ENCODE data around the gene CAMKK1.

CAMKK1 gene

DNA sequence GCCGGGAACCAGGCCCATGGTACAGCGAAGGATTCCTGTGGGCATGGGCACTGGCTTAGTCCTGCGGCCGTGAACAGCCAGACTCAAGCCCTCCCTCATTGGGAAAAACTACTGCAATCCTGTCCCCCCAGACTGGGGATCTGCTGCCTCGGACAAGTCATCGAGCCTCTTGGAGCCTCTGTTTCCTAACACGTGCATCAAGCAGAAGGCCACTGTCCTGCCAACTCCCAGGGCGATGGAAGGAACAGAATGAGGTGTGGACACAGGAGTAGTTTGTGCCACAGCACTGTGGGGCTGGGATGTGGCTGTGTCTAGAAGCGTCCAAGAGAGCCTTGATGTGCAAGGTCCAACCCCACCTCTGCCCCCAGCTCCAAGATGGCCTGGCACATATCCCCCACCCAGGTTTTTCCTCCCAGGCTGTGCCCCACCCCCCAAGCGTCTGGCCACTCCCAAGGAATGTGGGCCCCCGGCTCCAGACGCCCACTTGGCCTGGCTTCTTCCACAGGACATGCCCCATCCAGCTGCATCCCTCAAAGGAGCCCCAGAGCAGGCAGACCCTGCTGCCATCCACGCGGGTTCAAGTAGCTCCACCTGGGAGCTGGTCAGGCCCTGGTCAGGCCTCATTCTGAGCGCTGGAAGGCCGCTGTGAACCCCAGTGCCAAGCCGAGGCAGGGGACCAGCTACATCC is 3.4 kb downstream of the CAMKK1 start:
- no peak overlapping the region for H3K4me3 ChIP-seq (ENCODE audit: insufficient read length, low read depth)
- H3K4me1 ChIP-seq (ENCODE audit: insufficient read depth, insufficient read length), result peaks cover 35% of the 10 kb centered on the region
- TF ChIP-seq ZNF274 (IDR thresholded peaks at IDR 0.05; ENCODE audit: low read depth, low read length) (no peak), SUZ12 (IDR thresholded peaks at IDR 0.05; ENCODE audit: extremely low read depth, insufficient read depth, insufficient read length) (no peak), YY1 (IDR thresholded peaks at IDR 0.05; ENCODE audit: insufficient read depth, insufficient read length) (no peak)
- no peaks in the 10 kb centered on the region for H3K9me3 ChIP-seq (ENCODE audit: insufficient read depth, low read length)
- peaks cover 15% of the 10 kb centered on the region for H3K27me3 ChIP-seq (ENCODE audit: insufficient read depth, insufficient read length)
- no peak for DNase-seq (ENCODE audit: low read depth, low spot score)
- H3K36me3 ChIP-seq (ENCODE audit: insufficient read depth, insufficient read length, low read length), result peaks cover 8% of the 10 kb centered on the region
- H3K9ac ChIP-seq (ENCODE audit: insufficient read length, low read depth), result peak overlapping the region; percentile 32

DNA sequence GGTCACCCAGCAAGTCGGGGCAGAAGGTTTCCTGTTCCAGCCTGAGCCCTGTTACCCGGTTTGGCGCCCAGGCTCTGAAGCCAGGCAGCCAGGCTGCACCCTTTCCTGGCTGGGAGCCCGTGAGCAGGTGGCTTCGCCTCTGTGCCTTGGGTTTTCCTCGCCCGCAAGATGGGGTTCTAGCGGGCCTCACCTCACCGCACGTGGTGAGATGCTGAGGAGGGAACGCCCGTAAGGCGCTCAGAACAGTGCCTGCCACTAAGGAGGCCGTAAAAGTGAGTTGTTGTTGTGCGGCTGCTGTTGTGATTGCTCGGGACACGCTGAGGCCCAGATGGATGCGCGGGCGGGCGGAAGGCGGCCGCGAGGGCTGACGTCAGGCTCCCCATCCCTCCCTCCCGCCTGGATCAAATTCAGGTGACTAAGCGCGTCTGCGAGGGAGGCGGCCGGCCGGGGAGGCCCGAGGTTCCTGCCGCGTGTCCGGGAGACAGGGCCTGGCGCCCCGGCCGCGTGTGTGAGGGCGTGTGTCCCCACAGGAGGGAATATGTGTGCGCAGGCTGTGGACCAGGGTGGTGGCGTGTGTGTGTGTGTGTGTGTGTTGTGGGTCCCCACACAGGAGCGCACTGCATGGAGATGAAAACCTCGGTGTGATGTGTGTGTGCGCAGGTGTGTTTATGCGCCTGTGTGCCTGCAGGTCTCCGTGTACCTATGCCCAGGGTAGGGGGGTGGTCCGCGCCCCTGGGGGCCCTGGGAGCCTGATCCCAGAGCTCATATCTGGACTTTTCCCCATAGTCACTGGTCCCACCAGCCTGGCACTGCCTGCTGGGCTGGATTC is 4.3 kb downstream of the CAMKK1 start:
- Histone ChIP-seq H3K4me3 (ENCODE audit: insufficient read length, low read depth) (no peak overlapping the region), H3K9me3 (ENCODE audit: insufficient read depth, low read length) (no peaks in the 10 kb centered on the region), H3K4me1 (ENCODE audit: insufficient read depth, insufficient read length) (peaks cover 32% of the 10 kb centered on the region), H3K36me3 (ENCODE audit: insufficient read depth, insufficient read length, low read length) (peaks cover 11% of the 10 kb centered on the region), H3K27me3 (ENCODE audit: insufficient read depth, insufficient read length) (peaks cover 15% of the 10 kb centered on the region), H3K9ac (ENCODE audit: insufficient read length, low read depth) (no peak overlapping the region)
- no peak for TF ChIP-seq YY1 (IDR thresholded peaks at IDR 0.05; ENCODE audit: insufficient read depth, insufficient read length)
- no peak for TF ChIP-seq SUZ12 (IDR thresholded peaks at IDR 0.05; ENCODE audit: extremely low read depth, insufficient read depth, insufficient read length)
- no peak for TF ChIP-seq ZNF274 (IDR thresholded peaks at IDR 0.05; ENCODE audit: low read depth, low read length)
- no peak for DNase-seq (ENCODE audit: low read depth, low spot score)

DNA sequence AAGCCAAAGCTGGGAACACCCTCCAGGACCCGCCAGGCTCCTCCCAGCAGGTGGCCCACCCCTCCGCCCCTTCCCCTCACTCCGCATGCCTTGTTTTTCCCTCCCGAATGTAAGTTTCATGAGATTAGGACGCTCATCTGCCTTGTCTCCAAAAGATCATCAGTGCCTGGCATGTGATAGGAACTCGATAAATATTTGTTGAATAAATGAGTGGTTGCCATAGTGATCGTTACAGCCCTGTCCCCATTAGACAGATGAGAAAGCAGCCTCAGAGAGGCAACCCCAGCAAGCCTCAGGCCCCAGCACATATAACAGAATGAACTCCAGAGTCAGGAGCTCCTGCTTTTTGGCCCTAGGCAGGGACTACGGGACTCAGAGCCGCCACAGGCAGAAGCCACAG is 5.0 kb downstream of the CAMKK1 start:
- DNase-seq (ENCODE audit: low read depth, low spot score), result no peak
- Histone ChIP-seq H3K27me3 (ENCODE audit: insufficient read depth, insufficient read length) (peaks cover 15% of the 10 kb centered on the region), H3K36me3 (ENCODE audit: insufficient read depth, insufficient read length, low read length) (peaks cover 11% of the 10 kb centered on the region), H3K9me3 (ENCODE audit: insufficient read depth, low read length) (no peaks in the 10 kb centered on the region), H3K4me3 (ENCODE audit: insufficient read length, low read depth) (no peak overlapping the region), H3K4me1 (ENCODE audit: insufficient read depth, insufficient read length) (peaks cover 31% of the 10 kb centered on the region), H3K9ac (ENCODE audit: insufficient read length, low read depth) (no peak overlapping the region)
- TF ChIP-seq SUZ12 (IDR thresholded peaks at IDR 0.05; ENCODE audit: extremely low read depth, insufficient read depth, insufficient read length), result no peak
- no peak for TF ChIP-seq ZNF274 (IDR thresholded peaks at IDR 0.05; ENCODE audit: low read depth, low read length)
- no peak for TF ChIP-seq YY1 (IDR thresholded peaks at IDR 0.05; ENCODE audit: insufficient read depth, insufficient read length)

DNA sequence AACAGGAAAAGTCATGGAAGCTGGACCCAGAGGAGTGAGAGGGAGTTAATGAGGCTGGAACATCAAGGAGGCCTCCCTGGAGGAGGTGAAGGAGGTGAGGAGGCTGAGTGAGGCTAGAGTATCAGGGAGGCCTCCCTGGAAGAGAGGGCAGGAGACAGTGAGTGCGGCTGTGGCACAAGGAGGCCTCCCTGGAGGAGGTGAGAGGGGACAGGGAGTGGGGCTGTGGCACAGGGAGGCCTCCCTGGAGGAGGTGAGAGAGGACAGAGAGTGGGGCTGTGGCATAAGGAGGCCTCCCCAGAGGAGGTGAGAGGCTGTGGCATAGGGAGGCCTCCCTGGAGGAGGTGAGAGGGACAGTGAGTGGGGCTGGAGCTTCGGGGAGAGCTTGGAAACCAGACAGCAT is 5.5 kb downstream of the CAMKK1 start:
- H3K9me3 ChIP-seq (ENCODE audit: insufficient read depth, low read length), result no peaks in the 10 kb centered on the region
- peaks cover 11% of the 10 kb centered on the region for H3K36me3 ChIP-seq (ENCODE audit: insufficient read depth, insufficient read length, low read length)
- H3K4me3 ChIP-seq (ENCODE audit: insufficient read length, low read depth), result no peak overlapping the region
- H3K4me1 ChIP-seq (ENCODE audit: insufficient read depth, insufficient read length), result peaks cover 31% of the 10 kb centered on the region
- TF ChIP-seq YY1 (IDR thresholded peaks at IDR 0.05; ENCODE audit: insufficient read depth, insufficient read length) (no peak), ZNF274 (IDR thresholded peaks at IDR 0.05; ENCODE audit: low read depth, low read length) (no peak), SUZ12 (IDR thresholded peaks at IDR 0.05; ENCODE audit: extremely low read depth, insufficient read depth, insufficient read length) (no peak)
- no peak for DNase-seq (ENCODE audit: low read depth, low spot score)
- H3K27me3 ChIP-seq (ENCODE audit: insufficient read depth, insufficient read length), result peaks cover 15% of the 10 kb centered on the region
- peak overlapping the region; percentile 32 for H3K9ac ChIP-seq (ENCODE audit: insufficient read length, low read depth)

DNA sequence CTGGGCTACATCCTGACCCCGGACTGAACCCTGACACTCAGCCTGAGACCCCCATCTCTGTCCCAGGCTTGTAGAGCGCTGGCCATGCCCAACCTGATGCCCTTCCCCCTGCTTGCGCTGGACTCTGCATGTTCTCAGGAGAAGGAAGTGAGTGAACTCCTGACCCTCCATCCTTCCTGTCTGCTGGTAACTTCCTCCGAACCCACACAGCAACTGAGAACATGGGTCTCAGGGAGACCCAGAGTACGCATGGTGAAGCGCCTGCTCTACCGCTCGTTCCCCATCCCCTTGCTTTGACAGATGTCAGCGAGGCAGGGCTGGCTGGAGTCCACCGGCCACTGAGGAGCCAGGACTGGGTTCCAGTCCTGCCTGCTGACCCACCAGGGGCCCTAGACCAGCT is 6.1 kb downstream of the CAMKK1 start:
- peak overlapping the region; percentile 32 for H3K9ac ChIP-seq (ENCODE audit: insufficient read length, low read depth)
- H3K4me1 ChIP-seq (ENCODE audit: insufficient read depth, insufficient read length), result peaks cover 30% of the 10 kb centered on the region
- peaks cover 10% of the 10 kb centered on the region for H3K27me3 ChIP-seq (ENCODE audit: insufficient read depth, insufficient read length)
- H3K4me3 ChIP-seq (ENCODE audit: insufficient read length, low read depth), result no peak overlapping the region
- TF ChIP-seq ZNF274 (IDR thresholded peaks at IDR 0.05; ENCODE audit: low read depth, low read length), result no peak
- no peak for TF ChIP-seq YY1 (IDR thresholded peaks at IDR 0.05; ENCODE audit: insufficient read depth, insufficient read length)
- no peak for TF ChIP-seq SUZ12 (IDR thresholded peaks at IDR 0.05; ENCODE audit: extremely low read depth, insufficient read depth, insufficient read length)
- DNase-seq (ENCODE audit: low read depth, low spot score), result no peak
- no peaks in the 10 kb centered on the region for H3K9me3 ChIP-seq (ENCODE audit: insufficient read depth, low read length)
- H3K36me3 ChIP-seq (ENCODE audit: insufficient read depth, insufficient read length, low read length), result peaks cover 11% of the 10 kb centered on the region

DNA sequence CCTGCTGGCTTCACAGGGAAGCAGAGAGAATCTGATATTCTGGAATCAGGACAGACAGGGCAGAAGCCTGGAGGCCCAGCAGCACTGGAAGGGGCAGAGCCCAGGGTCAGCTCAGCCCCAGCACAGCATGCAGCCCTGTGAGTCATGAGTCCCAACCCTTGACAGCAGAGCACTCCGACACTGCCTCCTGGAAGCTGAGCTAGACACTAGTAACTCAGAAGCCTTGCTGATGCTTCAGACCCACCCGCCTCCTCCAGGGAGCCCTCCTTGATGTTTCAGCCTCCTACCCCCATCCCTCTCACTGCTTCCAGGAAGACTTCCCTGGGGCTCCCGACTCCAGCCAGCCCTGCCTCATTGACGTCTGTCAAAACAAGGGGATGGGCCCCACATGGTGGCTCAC is 6.9 kb downstream of the CAMKK1 start:
- H3K4me1 ChIP-seq (ENCODE audit: insufficient read depth, insufficient read length), result peaks cover 26% of the 10 kb centered on the region
- no peak for DNase-seq (ENCODE audit: low read depth, low spot score)
- H3K27me3 ChIP-seq (ENCODE audit: insufficient read depth, insufficient read length), result peaks cover 2% of the 10 kb centered on the region
- TF ChIP-seq YY1 (IDR thresholded peaks at IDR 0.05; ENCODE audit: insufficient read depth, insufficient read length) (no peak), SUZ12 (IDR thresholded peaks at IDR 0.05; ENCODE audit: extremely low read depth, insufficient read depth, insufficient read length) (no peak), ZNF274 (IDR thresholded peaks at IDR 0.05; ENCODE audit: low read depth, low read length) (no peak)
- no peaks in the 10 kb centered on the region for H3K9me3 ChIP-seq (ENCODE audit: insufficient read depth, low read length)
- H3K4me3 ChIP-seq (ENCODE audit: insufficient read length, low read depth), result no peak overlapping the region
- peaks cover 11% of the 10 kb centered on the region for H3K36me3 ChIP-seq (ENCODE audit: insufficient read depth, insufficient read length, low read length)
- no peak overlapping the region for H3K9ac ChIP-seq (ENCODE audit: insufficient read length, low read depth)

DNA sequence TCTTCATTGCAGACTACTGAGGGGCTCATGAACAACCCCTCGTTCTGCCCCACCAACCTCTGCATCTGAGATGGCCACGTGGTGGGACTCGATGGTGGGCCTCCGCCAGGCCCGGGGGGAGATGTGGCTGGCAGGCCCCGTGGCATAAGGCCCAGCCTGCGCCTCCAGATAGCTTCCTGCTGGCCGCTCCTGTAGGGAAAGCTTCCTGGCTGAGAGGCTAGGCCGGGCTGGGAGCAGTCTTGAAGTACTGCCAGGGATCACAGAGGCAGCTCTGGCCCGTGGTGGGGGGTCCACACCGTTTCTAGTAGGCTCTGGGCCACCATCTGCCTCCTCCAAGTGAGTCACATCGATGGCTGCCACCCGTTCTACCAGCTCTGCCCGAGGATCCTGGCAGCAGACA is 7.6 kb downstream of the CAMKK1 start:
- Histone ChIP-seq H3K27me3 (ENCODE audit: insufficient read depth, insufficient read length) (no peaks in the 10 kb centered on the region), H3K9ac (ENCODE audit: insufficient read length, low read depth) (no peak overlapping the region), H3K9me3 (ENCODE audit: insufficient read depth, low read length) (no peaks in the 10 kb centered on the region), H3K36me3 (ENCODE audit: insufficient read depth, insufficient read length, low read length) (peaks cover 11% of the 10 kb centered on the region), H3K4me1 (ENCODE audit: insufficient read depth, insufficient read length) (peaks cover 22% of the 10 kb centered on the region), H3K4me3 (ENCODE audit: insufficient read length, low read depth) (no peak overlapping the region)
- DNase-seq (ENCODE audit: low read depth, low spot score), result no peak
- no peak for TF ChIP-seq YY1 (IDR thresholded peaks at IDR 0.05; ENCODE audit: insufficient read depth, insufficient read length)
- no peak for TF ChIP-seq ZNF274 (IDR thresholded peaks at IDR 0.05; ENCODE audit: low read depth, low read length)
- no peak for TF ChIP-seq SUZ12 (IDR thresholded peaks at IDR 0.05; ENCODE audit: extremely low read depth, insufficient read depth, insufficient read length)

All from NT2/D1 (cell line).